Coronary artery (tissue), 2 donors: ENCODE measurements around the gene TMEM95.
"Not testable (repeated sequence)": the region's sequence is repeated elsewhere in the genome, so short reads cannot be mapped to it uniquely, and the experiment has no call there.

Experiments used
- DNase-seq: peaks from one replicate; pipeline ENCODE4 v3.0.0-alpha.2; 2017; ENCODE audit warnings: low spot score
- H3K27ac ChIP-seq, 2 donors: fragments of 200-600 bp; sonication (generic); one replicate each; pipeline ENCODE4 v1.5.1; 2016 to 2019
- H3K4me3 ChIP-seq: fragments of 200-600 bp; sonication (generic); 2 replicates; pipeline ENCODE4 v1.5.1; 2016; ENCODE audit warnings: mild to moderate bottlenecking, moderate library complexity
- TF ChIP-seq, protein P1 (sequence below): fragments of 200-600 bp; sonication (generic); IDR thresholded peaks from one replicate; pipeline ENCODE4 v1.5.1; 2019; ENCODE audit warnings: antibody characterized with exemption

TMEM95 gene

DNA sequence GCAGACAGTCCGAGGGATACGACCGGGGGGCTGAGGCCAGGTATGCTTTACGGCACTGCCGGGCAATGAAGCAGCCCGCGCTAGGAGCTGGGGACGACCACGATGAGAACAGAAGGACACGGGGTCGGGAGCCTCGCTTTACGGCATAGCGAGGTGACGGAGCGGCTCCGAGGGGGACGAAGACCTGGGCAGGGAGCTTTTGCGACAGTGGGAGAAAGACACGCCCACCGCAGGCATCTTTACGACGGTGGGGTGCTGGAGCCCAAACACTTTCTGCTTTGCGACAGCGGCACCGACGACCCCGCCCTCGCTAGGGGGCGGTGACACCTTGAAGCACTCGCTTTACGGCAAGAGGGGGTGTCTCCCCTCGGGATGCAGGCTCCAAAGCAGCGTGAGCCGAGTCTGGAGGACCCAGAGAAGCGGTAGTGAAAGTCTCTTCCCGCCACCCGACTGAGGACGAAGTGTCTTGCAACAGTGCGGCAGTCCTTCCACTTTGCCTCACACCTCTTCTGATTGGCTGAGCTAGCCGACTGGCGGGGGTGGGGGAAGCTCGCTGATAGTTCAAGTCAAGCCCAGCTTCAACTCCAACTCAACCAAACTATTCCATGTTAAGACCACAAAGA lies 25.5 kb upstream of the TMEM95 start:
- TF ChIP-seq, protein P1, sequence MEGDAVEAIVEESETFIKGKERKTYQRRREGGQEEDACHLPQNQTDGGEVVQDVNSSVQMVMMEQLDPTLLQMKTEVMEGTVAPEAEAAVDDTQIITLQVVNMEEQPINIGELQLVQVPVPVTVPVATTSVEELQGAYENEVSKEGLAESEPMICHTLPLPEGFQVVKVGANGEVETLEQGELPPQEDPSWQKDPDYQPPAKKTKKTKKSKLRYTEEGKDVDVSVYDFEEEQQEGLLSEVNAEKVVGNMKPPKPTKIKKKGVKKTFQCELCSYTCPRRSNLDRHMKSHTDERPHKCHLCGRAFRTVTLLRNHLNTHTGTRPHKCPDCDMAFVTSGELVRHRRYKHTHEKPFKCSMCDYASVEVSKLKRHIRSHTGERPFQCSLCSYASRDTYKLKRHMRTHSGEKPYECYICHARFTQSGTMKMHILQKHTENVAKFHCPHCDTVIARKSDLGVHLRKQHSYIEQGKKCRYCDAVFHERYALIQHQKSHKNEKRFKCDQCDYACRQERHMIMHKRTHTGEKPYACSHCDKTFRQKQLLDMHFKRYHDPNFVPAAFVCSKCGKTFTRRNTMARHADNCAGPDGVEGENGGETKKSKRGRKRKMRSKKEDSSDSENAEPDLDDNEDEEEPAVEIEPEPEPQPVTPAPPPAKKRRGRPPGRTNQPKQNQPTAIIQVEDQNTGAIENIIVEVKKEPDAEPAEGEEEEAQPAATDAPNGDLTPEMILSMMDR, result no peak
- H3K27ac ChIP-seq, result peak overlapping the region; percentile 90 to 97

DNA sequence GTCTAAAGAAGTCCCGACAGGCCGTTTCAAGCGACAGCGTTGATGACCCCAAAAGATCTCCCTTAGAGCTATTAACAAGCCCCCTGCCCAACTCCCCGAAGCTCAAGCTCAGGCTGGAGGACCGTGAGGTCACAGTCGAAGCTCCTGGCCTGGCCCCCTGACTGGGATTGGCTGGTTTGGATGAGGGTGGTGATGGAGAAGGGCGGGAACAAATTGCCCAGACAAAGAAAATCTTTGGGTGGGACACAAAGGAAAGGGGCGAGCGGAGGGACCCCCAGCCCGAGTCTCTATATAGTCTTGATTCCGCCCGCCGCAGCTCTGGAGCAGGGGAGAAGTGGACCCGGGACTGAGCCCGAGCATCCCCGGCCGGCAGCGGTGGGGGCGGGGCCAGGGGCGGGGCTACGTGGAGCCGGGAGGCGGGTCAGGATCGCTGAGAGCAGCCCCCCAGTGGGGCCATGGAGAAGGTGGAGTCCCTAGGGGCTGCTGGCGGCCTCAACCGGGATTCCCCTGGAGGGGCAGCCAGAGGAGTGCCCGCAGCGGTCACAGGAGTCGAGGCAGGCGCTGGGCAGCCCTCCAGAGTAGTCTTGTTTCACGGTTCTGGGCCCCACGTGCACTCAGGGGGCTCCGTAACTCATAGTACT lies 24.8 kb upstream of the TMEM95 start:
- DNase-seq, result peak; percentile 91
- peak overlapping the region; percentile 81 for H3K4me3 ChIP-seq
- peak overlapping the region; percentile 90 to 97 for H3K27ac ChIP-seq
- TF ChIP-seq, protein P1, result no peak

More for the DNA sequence above, 25.5 kb upstream of the TMEM95 start:
- peak overlapping the region; percentile 81 for H3K4me3 ChIP-seq
- peak; percentile 99 for DNase-seq

DNA sequence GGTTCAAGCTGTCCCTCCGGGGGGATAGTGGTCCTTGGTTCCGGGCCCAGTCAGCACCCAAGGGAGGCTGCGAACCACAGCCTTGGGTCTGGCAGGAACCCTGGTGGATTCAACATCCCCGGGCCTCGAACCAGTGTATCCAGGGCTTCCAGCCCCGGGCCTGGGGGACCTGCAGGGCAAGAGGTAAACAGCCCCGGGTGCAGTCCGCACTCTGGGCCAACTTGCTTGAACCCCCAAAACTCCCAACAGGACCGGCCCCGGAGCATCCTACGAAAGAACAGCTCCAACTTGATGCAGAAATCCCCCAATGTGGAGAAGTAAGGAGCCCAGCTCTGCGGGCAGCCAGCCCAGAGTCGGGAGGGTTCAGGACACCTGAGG lies 24.3 kb upstream of the TMEM95 start:
- peak overlapping the region; percentile 90 to 97 for H3K27ac ChIP-seq
- peak overlapping the region; percentile 81 for H3K4me3 ChIP-seq
- DNase-seq, result peak; percentile 79
- TF ChIP-seq, protein P1, result no peak

DNA sequence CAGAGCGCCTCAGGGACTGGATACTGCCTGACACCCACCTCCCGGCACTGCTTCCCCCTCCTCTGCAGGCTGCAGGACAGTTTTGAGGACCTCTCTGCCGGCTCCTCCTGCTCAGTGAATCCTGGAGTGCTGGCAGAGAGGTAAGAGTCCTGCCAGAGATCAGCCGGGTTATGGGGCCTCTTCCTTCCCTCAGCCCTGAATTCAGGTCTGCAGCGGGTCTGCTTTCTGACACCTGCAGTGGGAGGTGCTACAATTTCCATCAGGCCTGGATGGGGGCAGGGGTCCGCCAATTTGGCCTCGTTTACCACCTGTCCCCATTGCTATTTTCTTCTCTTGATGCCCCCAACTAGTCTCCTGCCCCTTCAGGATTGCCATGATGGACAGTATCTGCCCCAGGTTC lies 22.8 kb upstream of the TMEM95 start:
- TF ChIP-seq, protein P1, result no peak
- DNase-seq, result no peak
- Histone ChIP-seq H3K27ac (no peak overlapping the region), H3K4me3 (no peak overlapping the region)

DNA sequence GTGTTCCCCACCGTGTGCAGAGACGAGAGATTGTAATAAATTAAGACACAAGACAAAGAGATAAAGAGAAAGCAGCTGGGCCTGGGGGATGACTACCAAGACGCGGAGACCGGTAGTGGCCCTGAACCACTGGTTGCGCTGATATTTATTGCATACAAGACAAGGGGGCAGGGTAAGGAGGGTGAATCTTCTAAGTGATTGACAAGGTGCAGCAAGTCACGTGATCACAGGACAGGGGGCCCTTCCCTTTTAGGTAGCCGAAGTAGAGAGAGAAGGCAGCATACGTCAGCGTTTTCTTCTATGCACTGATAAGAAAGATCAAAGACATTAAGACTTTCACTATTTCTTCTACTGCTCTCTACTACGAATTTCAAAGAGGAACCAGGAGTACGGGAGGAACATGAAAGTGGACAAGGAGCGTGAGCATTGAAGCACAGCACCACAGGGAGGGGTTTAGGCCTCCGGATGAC lies 22.3 kb upstream of the TMEM95 start:
- H3K4me3 ChIP-seq, DNase-seq, H3K27ac ChIP-seq: not testable (repeated sequence)

DNA sequence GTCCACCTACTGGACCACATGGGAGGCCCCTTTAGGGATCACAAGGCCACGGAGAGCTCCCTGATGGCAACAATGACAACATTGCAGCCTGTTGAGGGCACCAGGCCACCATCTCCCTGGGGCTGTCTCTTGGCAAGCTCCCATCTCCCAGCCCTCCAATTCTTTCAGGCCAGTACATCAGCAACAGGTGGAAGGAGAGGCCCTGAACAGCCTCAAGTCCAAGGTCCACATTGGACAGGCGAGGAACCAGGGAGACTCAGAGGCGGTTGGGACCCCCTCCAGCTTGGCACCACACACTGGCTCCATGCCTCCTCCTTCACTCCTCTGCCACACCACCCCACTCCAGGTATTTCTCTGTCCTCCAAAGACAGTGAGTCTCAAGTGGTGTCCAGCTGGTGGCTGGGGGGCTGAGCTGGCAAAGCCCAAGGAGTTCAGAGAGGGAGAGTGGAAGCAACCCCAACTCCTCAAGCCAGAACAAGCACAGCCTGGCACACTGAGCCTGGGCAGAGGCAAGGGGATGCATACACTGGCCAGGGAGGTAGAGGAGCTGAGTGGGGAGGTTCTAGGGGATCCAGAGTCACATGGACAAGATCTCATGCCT lies 19.9 kb upstream of the TMEM95 start:
- no peak overlapping the region for H3K4me3 ChIP-seq
- DNase-seq, result no peak

DNA sequence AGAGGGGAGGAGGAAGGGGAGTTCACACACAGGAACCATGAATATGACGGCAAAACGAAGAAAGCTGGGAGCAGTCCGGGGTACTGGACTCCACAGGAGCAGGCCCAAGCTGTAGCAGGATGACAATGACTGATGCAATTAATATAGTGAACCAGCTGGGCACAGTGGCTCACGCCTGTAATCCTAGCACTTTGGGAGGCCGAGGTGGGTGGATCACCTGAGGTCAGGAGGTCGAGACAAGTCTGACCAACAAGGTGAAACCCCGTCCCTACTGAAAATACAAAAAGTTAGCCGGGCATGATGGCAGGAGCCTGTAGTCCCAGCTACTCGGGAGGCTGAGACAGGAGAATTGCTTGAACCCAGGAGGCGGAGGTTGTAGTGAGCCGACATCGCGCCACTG lies 19.2 kb upstream of the TMEM95 start:
- not testable (repeated sequence) for DNase-seq, H3K27ac ChIP-seq, H3K4me3 ChIP-seq

More for the DNA sequence above, 19.9 kb upstream of the TMEM95 start:
- TF ChIP-seq, protein P1, result no peak
- no peak overlapping the region for H3K27ac ChIP-seq
